Breast epithelium (tissue), 3 donors: ENCODE data around the gene PKNOX2.

Experiments
- CTCF ChIP-seq, 3 donors: fragments of 450-650 bp; IDR thresholded peaks; one replicate each; pipeline ENCODE4 v1.5.1; 2016 to 2017; ENCODE audit warnings: antibody characterized with exemption in 3 of 3, mild to moderate bottlenecking in 3 of 3, moderate library complexity in 3 of 3
- POLR2A ChIP-seq: fragments of 450-650 bp; IDR thresholded peaks from one replicate; pipeline ENCODE4 v1.6.1; 2016; ENCODE audit warnings: antibody characterized with exemption, mild to moderate bottlenecking, moderate library complexity
- POLR2AphosphoS5 ChIP-seq, 3 donors: sonication (generic); formaldehyde crosslinking; IDR thresholded peaks; one replicate each; pipeline ENCODE4 v1.6.1; 2017; ENCODE audit warnings: antibody characterized with exemption in 3 of 3

- TF ChIP-seq CTCF (IDR thresholded peaks at IDR 0.05) (no peak), POLR2AphosphoS5 (IDR thresholded peaks at IDR 0.05) (no peak), POLR2A (no peak)
Observed at GRCh38 chr11:125376856-125377255, 212.3 kb downstream of the PKNOX2 start.
